Transverse colon (tissue), 4 donors: ENCODE results near the gene MYH1. TPM values are rescaled to one million over a fixed set of nuclear protein-coding genes. Genes with fewer than 3 reads are reported as not detected.

Experiments used
- DNase-seq: peaks from one replicate; pipeline ENCODE4 v3.0.0-alpha.2; 2019
- H3K27ac ChIP-seq, 4 donors: fragments of 200-600 bp; sonication (generic); 2 replicates each; pipeline ENCODE4 v1.5.1; 2016 to 2018; ENCODE audit warnings: inconsistent platforms in 4 of 4
- H3K27me3 ChIP-seq: fragments of 200-600 bp; sonication (generic); 2 replicates; pipeline ENCODE4 v1.5.1; 2017; ENCODE audit warnings: inconsistent platforms
- H3K36me3 ChIP-seq, 4 donors: fragments of 200-600 bp; sonication (generic); 2 replicates each; pipeline ENCODE4 v1.5.1; 2017 to 2019; ENCODE audit warnings: inconsistent platforms in 4 of 4
- H3K4me1 ChIP-seq, 4 donors: fragments of 200-600 bp; sonication (generic); 2 replicates each; pipeline ENCODE4 v1.5.1; 2017 to 2020; ENCODE audit warnings: inconsistent platforms in 4 of 4
- H3K4me3 ChIP-seq, 4 donors: fragments of 200-600 bp; sonication (generic); 1 replicate in 1 of 4; 2 replicates in 3 of 4; pipeline versions ENCODE4 v1.5.1 to v1.6.1; 2017 to 2019; ENCODE audit warnings: inconsistent platforms in 4 of 4
- H3K9me3 ChIP-seq, 2 donors: fragments of 200-600 bp; sonication (generic); 2 replicates each; pipeline ENCODE4 v1.5.1; 2017 to 2019; ENCODE audit warnings: inconsistent platforms in 2 of 2
- CTCF ChIP-seq, 5 experiments: fragments of 200-600 bp in 3 of 5; fragments of 450-650 bp in 2 of 5; sonication (generic) in 3 of 5; IDR thresholded peaks; 1 replicate in 2 of 5; 2 replicates in 3 of 5; pipeline ENCODE4 v1.5.1; 2016 to 2017; ENCODE audit warnings: antibody characterized with exemption in 5 of 5, inconsistent platforms in 3 of 5, mild to moderate bottlenecking in 2 of 5, moderate library complexity in 1 of 5
- EP300 ChIP-seq: sonication (generic); formaldehyde crosslinking; IDR thresholded peaks from one replicate; pipeline ENCODE4 v1.6.1; 2017; ENCODE audit warnings: antibody characterized with exemption, low read depth
- POLR2A ChIP-seq: fragments of 450-650 bp; IDR thresholded peaks from one replicate; pipeline ENCODE4 v1.6.1; 2016; ENCODE audit warnings: antibody characterized with exemption, mild to moderate bottlenecking, moderate library complexity
- POLR2AphosphoS5 ChIP-seq, 3 donors: sonication (generic); formaldehyde crosslinking; IDR thresholded peaks; one replicate each; pipeline ENCODE4 v1.6.1; 2016; ENCODE audit warnings: antibody characterized with exemption in 3 of 3
- WGBS, 2 donors: methylation state at CpG; one replicate each; pipeline ENCODE4 v1.1.5; 2018; ENCODE audit warnings: low coverage in 1 of 2; 5-methylcytosine and 5-hydroxymethylcytosine counted together
- in situ Hi-C, 4 donors: fragments of 200-750 bp; cut with MboI; loops; one replicate each; pipeline versions ENCODE4 v1.15.0 to v1.15.1; 2017; ENCODE audit warnings: low sequenced_read_pairs in 3 of 4, low pct_ligation_motif_present in 1 of 4, low pct_unique_long_range_greater_than_20kb in 1 of 4
- intact Hi-C: fragments of 100-400 bp; cut with DNase I; formaldehyde crosslinking; loops from one replicate; pipeline ENCODE4 v1.15.1; 2023; ENCODE audit warnings: low total_unique reads
- total RNA-seq, 4 donors: library from RNA; depleted of rRNA; stranded (reverse); fragments of >200 nt; gene quantifications; one replicate each; pipeline ENCODE4 v1.1.0, GENCODE V29; 2016

MYH1 gene
- total RNA-seq, 4 donors from 2014 or later = 0.16 to 1.6 TPM; not detected in 2

- DNase-seq = no peak
- Histone ChIP-seq H3K27ac (no peak overlapping the region), H3K9me3 (no peaks in the 10 kb centered on the region), H3K27me3 (no peaks in the 10 kb centered on the region), H3K4me1 (no peaks in the 10 kb centered on the region), H3K4me3 (no peak overlapping the region), H3K36me3 (no peaks in the 10 kb centered on the region)
- in situ Hi-C loops (loop anchor here in 1 of 4 donors (25.0 kb wide), 2 partner anchors 106 to 219 kb away; partner anchors contain the start of gene MYH3), intact Hi-C loops (no loop called here)
- TF ChIP-seq CTCF (IDR thresholded peaks at IDR 0.05) = no peak
- TF ChIP-seq POLR2AphosphoS5 (IDR thresholded peaks at IDR 0.05) = no peak
- TF ChIP-seq POLR2A = no peak
- TF ChIP-seq EP300 = no peak
- WGBS, 2 donors = 53 to 61% methylated on average over 4 to 5 of the region's 5 CpGs
Measured at GRCh38 chr17:10556301-10557005, 38.1 kb upstream of the MYH1 start.

- intact Hi-C loops (no loop called here), in situ Hi-C loops (loop anchor here in 1 of 4 donors (25.0 kb wide), 2 partner anchors 112 to 213 kb away; partner anchors contain the start of gene MYH3)
- H3K9me3 ChIP-seq = no peaks in the 10 kb centered on the region
- H3K4me1 ChIP-seq = peaks cover 0 to 2% (median 0%) of the 10 kb centered on the region in 4 donors
- H3K36me3 ChIP-seq = no peaks in the 10 kb centered on the region
- H3K4me3 ChIP-seq = no peak overlapping the region
- WGBS, 2 donors = 78 to 86% methylated on average over 3 to 4 of the region's 4 CpGs
- no peaks in the 10 kb centered on the region for H3K27me3 ChIP-seq
- no peak overlapping the region for H3K27ac ChIP-seq
- TF ChIP-seq POLR2AphosphoS5 (IDR thresholded peaks at IDR 0.05) (no peak), CTCF (IDR thresholded peaks at IDR 0.05) (no peak), POLR2A (no peak)
- no peak for DNase-seq
Measured at GRCh38 chr17:10550014-10550413, 31.7 kb upstream of the MYH1 start.

- 63 to 68% methylated on average over 5 to 9 of the region's 9 CpGs for WGBS, 2 donors
Measured at GRCh38 chr17:10549096-10549842, 30.9 kb upstream of the MYH1 start, which contains the start of gene MYH2. MYH2 (minus strand) TSS chr17:10549658; CDS start chr17:10547920, 1,738 bp downstream.

More at GRCh38 chr17:10549096-10549842, 30.9 kb upstream of the MYH1 start, which contains the start of gene MYH2:
- no peak for DNase-seq
- Histone ChIP-seq H3K36me3 (no peaks in the 10 kb centered on the region), H3K4me3 (no peak within 1 kb of the TSS), H3K27me3 (no peaks in the 10 kb centered on the region), H3K4me1 (peaks cover 0 to 2% (median 0%) of the 10 kb centered on the region in 4 donors), H3K27ac (no peak within 1 kb of the TSS), H3K9me3 (no peaks in the 10 kb centered on the region)
- TF ChIP-seq POLR2AphosphoS5 (IDR thresholded peaks at IDR 0.05) = no peak
- TF ChIP-seq EP300 = no peak
- TF ChIP-seq CTCF (IDR thresholded peaks at IDR 0.05) = no peak
- TF ChIP-seq POLR2A = no peak
- in situ Hi-C loops (no loop called here), intact Hi-C loops (no loop called here)
